Fibroblast of skin of scalp (primary cell): ENCODE measurements around the gene NR2C1.
"Not testable (repeated sequence)": the region's sequence is repeated elsewhere in the genome, so short reads cannot be mapped to it uniquely, and the experiment has no call there.

Source experiments
- DNase-seq: peaks from one replicate; pipeline ENCODE4 v3.0.0-alpha.2; 2013

NR2C1 gene

DNA sequence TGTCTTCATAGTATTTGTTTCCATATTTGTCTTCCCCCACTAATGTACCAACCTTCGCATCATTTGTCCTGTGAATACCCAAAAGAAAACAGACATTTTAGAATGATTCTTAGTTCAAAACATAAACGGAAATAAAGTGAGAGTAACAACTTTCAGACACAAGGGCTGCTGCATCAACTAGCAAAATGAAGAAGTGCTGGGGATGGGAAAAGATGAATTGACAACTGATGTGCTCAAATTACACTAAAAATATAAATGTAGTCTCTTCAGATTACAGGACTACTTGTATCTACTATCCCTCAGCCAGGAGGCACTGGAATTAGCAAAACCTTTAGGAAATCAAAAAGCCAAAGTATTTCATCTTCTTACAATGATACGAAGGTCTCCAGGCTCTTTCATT, 70.7 kb downstream of the NR2C1 start:
- no peak for DNase-seq

- DNase-seq = no peak
Measured at GRCh38 chr12:94998326-94998725, 75.1 kb downstream of the NR2C1 start.

- DNase-seq = no peak
Measured at GRCh38 chr12:94997726-94998125, 75.7 kb downstream of the NR2C1 start.

GRCh38 chr12:94997061-94997460, 76.4 kb downstream of the NR2C1 start:
- DNase-seq = no peak

GRCh38 chr12:94994312-94994711, 79.1 kb downstream of the NR2C1 start:
- DNase-seq = peak; percentile 55

DNA sequence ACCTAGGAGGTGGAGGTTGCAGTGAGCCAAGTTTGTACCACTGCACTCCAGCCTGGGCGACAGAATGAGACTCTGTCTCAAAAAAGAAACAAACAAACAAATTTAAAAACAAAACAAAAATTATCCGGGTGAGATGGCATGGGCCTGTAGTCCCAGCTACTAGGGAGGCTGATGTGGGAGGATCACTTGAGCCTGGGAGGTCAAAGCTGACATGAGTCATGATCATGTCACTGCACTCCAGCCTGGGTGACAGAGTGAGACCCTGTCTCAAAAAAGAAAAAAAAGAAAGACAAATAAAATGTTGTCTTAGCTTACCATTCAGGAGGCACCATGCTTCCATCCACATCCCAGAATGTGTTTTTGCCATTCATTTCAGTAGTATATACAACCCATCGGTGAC, 79.6 kb downstream of the NR2C1 start:
- DNase-seq = not testable (repeated sequence)

- no peak for DNase-seq
Measured at GRCh38 chr12:94990222-94990621, 83.2 kb downstream of the NR2C1 start.

GRCh38 chr12:94988471-94988870, 84.9 kb downstream of the NR2C1 start:
- no peak for DNase-seq

DNA sequence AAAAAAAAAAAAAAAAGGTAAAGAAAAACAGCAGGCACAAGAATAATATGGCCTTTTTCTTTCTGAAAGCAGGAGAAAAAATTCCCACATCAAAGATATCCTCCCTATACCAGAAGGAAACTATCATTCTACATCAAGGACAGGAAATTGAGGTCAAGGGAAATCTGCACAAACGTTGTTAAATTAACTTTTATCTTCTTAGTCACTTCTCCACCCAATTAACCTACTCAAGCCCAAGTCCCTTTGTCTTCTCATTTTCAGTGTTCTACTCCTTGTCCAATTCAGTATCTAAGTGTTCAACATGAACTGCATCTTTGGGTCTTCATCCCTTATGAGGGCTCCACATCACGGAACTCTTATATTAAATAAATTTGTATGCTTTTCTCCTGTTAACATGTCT, 85.6 kb downstream of the NR2C1 start:
- DNase-seq = no peak

GRCh38 chr12:94987076-94987669, 86.2 kb downstream of the NR2C1 start:
- no peak for DNase-seq

DNA sequence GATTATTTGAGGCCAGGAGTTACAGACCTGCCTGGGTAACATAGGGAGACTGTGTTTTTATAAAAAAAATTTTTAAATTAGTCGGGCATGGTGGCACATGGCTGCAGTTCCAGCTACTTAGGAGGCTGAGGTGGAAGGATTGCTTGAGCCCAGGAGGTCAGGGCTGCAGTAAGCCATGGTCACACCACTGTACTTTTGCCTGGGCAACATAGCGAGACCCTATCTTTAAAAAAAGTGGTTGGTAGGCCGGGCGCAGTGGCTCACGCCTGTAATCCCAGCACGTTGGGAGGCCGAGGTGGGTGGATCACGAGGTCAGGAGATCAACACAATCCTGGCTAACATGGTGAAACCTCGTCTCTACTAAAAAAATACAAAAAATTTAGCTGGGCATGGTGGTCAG, 88.3 kb downstream of the NR2C1 start:
- DNase-seq = not testable (repeated sequence)

DNA sequence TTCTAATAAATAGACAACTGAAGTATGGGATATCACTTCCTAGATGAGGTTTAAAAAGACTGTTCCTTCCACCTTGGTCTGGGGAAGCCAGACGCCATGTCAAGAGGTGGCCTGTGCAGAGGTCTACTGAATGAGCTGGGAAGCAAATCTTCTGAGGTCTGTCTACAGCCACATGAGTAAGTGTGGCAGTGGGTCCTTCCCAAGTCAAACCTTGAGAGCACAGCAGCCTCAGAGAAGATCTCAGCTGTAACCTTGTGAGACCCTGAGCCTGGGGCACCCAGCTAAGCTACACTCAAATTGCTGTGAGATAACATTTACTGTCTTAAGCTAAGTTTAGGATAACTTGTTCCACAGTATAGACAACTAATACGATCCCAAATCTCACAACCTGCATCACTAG, 90.1 kb downstream of the NR2C1 start:
- no peak for DNase-seq

DNA sequence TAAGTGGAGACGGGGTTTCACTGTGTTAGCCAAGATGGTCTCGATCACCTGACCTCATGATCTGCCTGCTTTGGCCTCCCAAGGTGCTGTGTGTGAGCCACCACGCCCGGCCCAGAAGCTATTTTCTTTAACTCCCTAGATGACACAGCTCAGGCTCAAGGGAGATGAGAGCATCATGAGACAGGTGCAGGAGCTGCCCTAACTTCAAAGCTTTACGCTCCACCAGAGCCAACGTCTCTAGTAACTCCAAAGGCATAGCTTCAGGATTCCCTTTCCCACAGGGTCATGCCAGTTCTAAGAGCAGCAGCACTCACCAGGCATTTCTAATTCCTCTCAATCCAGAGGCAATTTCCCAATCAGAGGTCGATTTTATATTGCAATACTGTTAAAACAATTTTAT, 91.0 kb downstream of the NR2C1 start:
- DNase-seq = no peak

DNA sequence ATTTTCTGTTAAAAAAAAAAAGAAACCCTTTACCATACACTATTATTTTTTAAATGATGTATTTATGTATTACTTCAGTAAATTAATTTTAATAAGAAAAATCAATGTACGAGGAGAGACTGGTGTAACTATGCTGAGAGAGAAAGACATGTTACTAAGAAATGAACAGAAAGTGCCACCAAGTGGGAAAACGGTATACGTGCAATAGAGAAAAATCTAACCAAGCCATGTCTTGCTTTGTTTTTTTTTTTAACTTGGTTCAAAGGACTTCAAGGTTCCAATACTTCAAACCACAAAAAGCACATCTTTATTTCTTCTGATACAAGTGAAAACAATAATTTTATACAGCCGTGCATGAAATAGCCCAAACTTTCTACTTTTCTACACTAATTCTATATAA, 92.8 kb downstream of the NR2C1 start:
- peak; percentile 53 for DNase-seq

DNA sequence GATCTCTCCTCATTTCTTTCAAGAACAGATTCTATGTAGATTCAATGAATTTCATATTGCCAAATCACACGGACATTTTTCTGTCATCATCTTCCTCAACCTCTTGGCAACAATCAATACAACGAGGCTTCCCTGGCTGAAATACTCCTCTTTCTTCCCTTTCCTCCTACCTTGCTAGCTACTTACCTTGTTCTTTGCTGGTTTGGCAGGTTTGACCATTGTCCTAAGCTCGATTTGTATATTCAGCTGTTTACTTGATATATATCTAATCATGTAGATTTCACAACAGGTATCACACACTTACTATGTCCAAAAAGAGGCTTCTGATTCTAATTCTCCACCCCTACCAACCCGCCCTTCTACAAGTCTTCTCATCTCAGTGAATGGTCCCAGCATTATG, 93.5 kb downstream of the NR2C1 start:
- DNase-seq = no peak

GRCh38 chr12:94977766-94978468, 95.5 kb downstream of the NR2C1 start:
- DNase-seq = no peak

DNA sequence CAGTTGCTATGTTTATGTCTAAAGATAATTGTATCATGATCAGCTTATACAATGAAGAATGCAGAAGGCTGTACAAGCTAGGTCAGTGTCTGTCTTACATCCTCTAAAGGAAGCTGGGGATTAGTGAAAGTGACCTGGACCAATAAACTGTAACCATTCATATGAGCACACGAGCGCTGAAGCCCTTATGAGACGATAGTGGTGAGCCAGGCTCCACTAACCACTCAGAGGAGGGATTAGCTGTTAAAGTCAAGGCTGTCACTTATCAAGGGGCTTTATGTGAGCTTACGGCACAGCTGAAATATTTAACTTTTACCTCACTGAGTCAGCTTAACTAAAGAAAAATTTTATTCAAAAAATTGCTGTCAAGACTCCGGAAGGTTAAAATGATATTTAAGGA, 100.2 kb downstream of the NR2C1 start:
- DNase-seq = peak; percentile 19

DNA sequence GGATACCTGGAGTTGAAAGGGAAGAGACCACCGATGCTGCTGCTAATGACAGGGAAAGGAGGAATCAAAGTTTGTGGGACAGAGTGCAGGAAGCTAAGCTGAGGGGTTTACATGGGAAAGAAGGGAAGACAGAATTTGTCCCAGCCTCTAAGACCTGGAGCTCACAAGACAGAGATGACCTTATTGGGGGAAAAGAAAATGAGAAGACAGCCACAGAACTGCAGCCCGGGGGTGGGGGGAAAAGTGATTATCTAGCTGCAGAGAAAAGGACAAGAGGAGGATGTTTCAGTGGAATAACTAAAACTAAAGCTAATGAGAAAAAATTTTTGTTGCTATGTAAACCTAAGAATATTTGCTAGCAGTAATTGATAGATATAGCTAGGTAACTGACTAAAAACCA, 100.6 kb downstream of the NR2C1 start:
- no peak for DNase-seq

DNA sequence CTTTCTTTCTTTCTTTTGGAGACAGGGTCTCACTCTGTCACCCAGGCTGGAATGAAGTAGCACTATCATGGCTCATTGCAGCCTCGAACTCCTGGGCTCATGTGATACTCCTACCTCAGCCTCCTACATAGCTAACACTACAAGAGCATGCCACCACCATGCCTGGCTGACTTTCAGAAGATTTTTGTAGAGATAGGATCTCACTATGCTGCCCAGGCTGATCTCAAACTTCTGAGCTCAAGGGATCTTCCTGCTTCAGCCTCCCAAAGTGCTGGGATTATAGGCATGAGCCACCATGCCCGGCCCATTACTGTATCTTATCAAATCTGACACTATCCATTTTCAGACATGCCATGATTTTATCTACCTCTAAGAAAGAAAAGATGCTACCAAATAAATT, 101.5 kb downstream of the NR2C1 start:
- DNase-seq = no peak

GRCh38 chr12:94970560-94970959, 102.9 kb downstream of the NR2C1 start:
- no peak for DNase-seq
